SK-N-SH (cell line): ENCODE data around the gene DLG1. TPM values are rescaled to one million over a fixed set of nuclear protein-coding genes. Genes with fewer than 3 reads are reported as not detected.

ENCODE experiments used
- CTCF ChIA-PET: fragments of 300-600, 350-600 bp; formaldehyde crosslinking; extraction: SDS; loops from one replicate; lab custom pipeline; 2021; lab: Yijun Ruan, JAX
- POLR2A ChIA-PET: fragments of 350-600 bp; sonication (Branson Sonifier 250); formaldehyde crosslinking; extraction: SDS; loops from one replicate; lab custom pipeline; 2020; ENCODE audit warnings: antibody characterized with exemption, inconsistent platforms; lab: Yijun Ruan, JAX
- DNase-seq: peaks from one replicate; pipeline ENCODE4 v3.0.0; 2012
- H2AFZ ChIP-seq: fragments of 200-600 bp; sonication (generic); 2 replicates; pipeline ENCODE4 v1.8.1; 2016; ENCODE audit warnings: antibody characterized with exemption, mild to moderate bottlenecking, low read depth
- H3F3A ChIP-seq: fragments of 200-600 bp; sonication (generic); replicated peaks from 2 replicates; pipeline ENCODE3; 2016; ENCODE audit warnings: antibody characterized with exemption, mild to moderate bottlenecking; ENCODE audit not compliant: insufficient read depth
- H3K27ac ChIP-seq, 2 experiments: fragments of 200-500 bp in 1 of 2; fragments of 200-600 bp in 1 of 2; sonication (Bioruptor generic) in 1 of 2; sonication (generic), shearing (Covaris generic) in 1 of 2; 2 replicates each; pipeline versions ENCODE4 v1.5.1 to v1.6.1; 2014 to 2016; ENCODE audit warnings: low read depth in 2 of 2, inconsistent platforms in 1 of 2, low read length in 1 of 2, mild to moderate bottlenecking in 1 of 2, mixed read lengths in 1 of 2
- H3K27me3 ChIP-seq: fragments of 200-600 bp; sonication (generic), shearing (Covaris generic); 2 replicates; pipeline ENCODE4 v1.6.1; 2016; ENCODE audit warnings: mixed run types; ENCODE audit not compliant: insufficient read depth
- H3K36me3 ChIP-seq, 2 experiments: fragments of 200-500 bp in 1 of 2; fragments of 200-600 bp in 1 of 2; sonication (Bioruptor generic) in 1 of 2; sonication (generic) in 1 of 2; replicated peaks in 1 of 2; 2 replicates each; pipeline versions ENCODE3 to v1.5.1; 2014 to 2016; ENCODE audit warnings: low read length in 1 of 2, mild to moderate bottlenecking in 1 of 2; ENCODE audit not compliant: insufficient read depth in 2 of 2, control insufficient read depth in 1 of 2
- H3K4me1 ChIP-seq, 2 experiments: fragments of 200-500 bp in 1 of 2; fragments of 200-600 bp in 1 of 2; sonication (Bioruptor generic) in 1 of 2; sonication (generic), shearing (Covaris generic) in 1 of 2; 2 replicates each; pipeline versions ENCODE4 v1.5.1 to v1.6.1; 2014 to 2016; ENCODE audit warnings: low read depth in 1 of 2, low read length in 1 of 2, mixed run types in 1 of 2; ENCODE audit not compliant: insufficient read depth in 2 of 2, control insufficient read depth in 1 of 2
- H3K4me2 ChIP-seq: fragments of 200-600 bp; sonication (generic), shearing (Covaris generic); 2 replicates; pipeline ENCODE4 v1.6.1; 2017; ENCODE audit warnings: mixed run types
- H3K4me3 ChIP-seq, 2 experiments: fragments of 200-500 bp in 1 of 2; fragments of 200-600 bp in 1 of 2; sonication (Bioruptor generic) in 1 of 2; sonication (generic), shearing (Covaris generic) in 1 of 2; 2 replicates each; pipeline versions ENCODE4 v1.5.1 to v1.8.1; 2014 to 2016; ENCODE audit warnings: low read depth in 2 of 2, inconsistent platforms in 1 of 2, low read length in 1 of 2, mild to moderate bottlenecking in 1 of 2, mixed read lengths in 1 of 2, moderate library complexity in 1 of 2
- H3K79me2 ChIP-seq: fragments of 200-600 bp; sonication (generic); 2 replicates; pipeline ENCODE4 v1.8.1; 2017; ENCODE audit warnings: mild to moderate bottlenecking; ENCODE audit not compliant: insufficient read depth
- H3K9ac ChIP-seq: fragments of 200-600 bp; sonication (generic); 2 replicates; pipeline ENCODE4 v1.6.1; 2017; ENCODE audit warnings: mixed run types
- H3K9me2 ChIP-seq: fragments of 200-600 bp; sonication (generic); 2 replicates; pipeline ENCODE4 v1.6.1; 2017; ENCODE audit warnings: mixed run types
- H3K9me3 ChIP-seq: fragments of 200-600 bp; sonication (generic); 2 replicates; pipeline ENCODE4 v1.6.1; 2017; ENCODE audit warnings: mixed run types, mild to moderate bottlenecking, moderate library complexity
- H4K20me1 ChIP-seq: fragments of 200-600 bp; sonication (generic); 2 replicates; pipeline ENCODE4 v1.6.1; 2017; ENCODE audit warnings: mild to moderate bottlenecking, mixed run types; ENCODE audit not compliant: insufficient read depth
- CHD2 ChIP-seq: fragments of 150-350 bp; IDR thresholded peaks from 2 replicates; pipeline ENCODE4 v1.6.1; 2018; ENCODE audit warnings: low read length; ENCODE audit not compliant: partially characterized antibody
- ELF1 ChIP-seq: IDR thresholded peaks from 2 replicates; pipeline ENCODE4 v1.4.0; 2012
- FOSL2 ChIP-seq: IDR thresholded peaks from 2 replicates; pipeline ENCODE4 v1.4.0; 2012; ENCODE audit warnings: low read depth, mild to moderate bottlenecking, moderate library complexity, borderline replicate concordance
- FOXJ3 ChIP-seq: sonication (generic); formaldehyde crosslinking; IDR thresholded peaks from 2 replicates; pipeline ENCODE4 v1.5.1; 2020; ENCODE audit warnings: mild to moderate bottlenecking, missing genetic modification reagents
- GATA2 ChIP-seq: sonication (generic); formaldehyde crosslinking; IDR thresholded peaks from 2 replicates; pipeline ENCODE4 v1.5.0; 2020; ENCODE audit warnings: mild to moderate bottlenecking, missing genetic modification reagents
- IRF3 ChIP-seq: fragments of 150-350 bp; IDR thresholded peaks from 2 replicates; pipeline ENCODE4 v1.6.1; 2016; ENCODE audit warnings: mild to moderate bottlenecking, low read depth, low read length
- MEF2A ChIP-seq: IDR thresholded peaks from 2 replicates; pipeline ENCODE4 v1.4.0; 2012; ENCODE audit warnings: low read depth, borderline replicate concordance
- MXI1 ChIP-seq: IDR thresholded peaks from 2 replicates; pipeline ENCODE4 v1.6.1; 2012; ENCODE audit warnings: mild to moderate bottlenecking, low read depth, low read length, improper control_type of control experiment
- NFIC ChIP-seq: IDR thresholded peaks from 2 replicates; pipeline ENCODE4 v1.4.0; 2012; ENCODE audit warnings: borderline replicate concordance
- NRF1 ChIP-seq: IDR thresholded peaks from 2 replicates; pipeline ENCODE4 v1.6.1; 2012; ENCODE audit warnings: low read depth, mild to moderate bottlenecking, low read length
- PBX3 ChIP-seq: IDR thresholded peaks from 2 replicates; pipeline ENCODE4; 2012
- RAD21 ChIP-seq: IDR thresholded peaks from 2 replicates; pipeline ENCODE4 v1.6.1; 2012; ENCODE audit warnings: mild to moderate bottlenecking, low read length
- RCOR1 ChIP-seq: fragments of 150-350 bp; IDR thresholded peaks from 2 replicates; pipeline ENCODE4 v1.6.1; 2017; ENCODE audit warnings: antibody characterized with exemption, low read length
- REST ChIP-seq: IDR thresholded peaks from 2 replicates; pipeline ENCODE4 v1.6.1; 2012; ENCODE audit warnings: mild to moderate bottlenecking, low read depth, low read length, moderate library complexity
- RFX5 ChIP-seq: IDR thresholded peaks from 2 replicates; pipeline ENCODE4 v1.6.1; 2012; ENCODE audit warnings: mild to moderate bottlenecking, improper control_type of control experiment, low read length
- SMC3 ChIP-seq: IDR thresholded peaks from 2 replicates; pipeline ENCODE4 v1.6.1; 2012; ENCODE audit warnings: low read depth, low read length, improper control_type of control experiment
- TAF1 ChIP-seq: IDR thresholded peaks from 2 replicates; pipeline ENCODE4 v1.6.1; 2012; ENCODE audit warnings: low read depth, mild to moderate bottlenecking, low read length, moderate library complexity, borderline replicate concordance
- TCF12 ChIP-seq: IDR thresholded peaks from 2 replicates; pipeline ENCODE4 v1.4.0; 2012
- USF1 ChIP-seq: IDR thresholded peaks from 2 replicates; pipeline ENCODE4 v1.4.0; 2012; ENCODE audit warnings: low read depth, borderline replicate concordance
- USF2 ChIP-seq: fragments of 150-350 bp; IDR thresholded peaks from 2 replicates; pipeline ENCODE4 v1.6.1; 2017; ENCODE audit warnings: antibody characterized with exemption, low read length, low read depth, borderline replicate concordance
- YY1 ChIP-seq: IDR thresholded peaks from 2 replicates; pipeline ENCODE4 v1.4.0; 2012; ENCODE audit warnings: low read depth, mild to moderate bottlenecking
- WGBS: methylation state at CpG from one replicate; pipeline ENCODE4 v1.1.6; 2017; ENCODE audit warnings: low lambda C conversion rate; 5-methylcytosine and 5-hydroxymethylcytosine counted together
- polyA plus RNA-seq, 3 experiments: library from polyadenylated mRNA; depleted of rRNA; stranded (reverse); fragments of >200 nt; gene quantifications; 2 replicates each; pipeline ENCODE4 v1.2.3, GENCODE V29; 2012

Gene DLG1
- polyA plus RNA-seq, 1 of the 3 experiments (the other 2 are of a cell fraction) = 16.5 TPM

DNA sequence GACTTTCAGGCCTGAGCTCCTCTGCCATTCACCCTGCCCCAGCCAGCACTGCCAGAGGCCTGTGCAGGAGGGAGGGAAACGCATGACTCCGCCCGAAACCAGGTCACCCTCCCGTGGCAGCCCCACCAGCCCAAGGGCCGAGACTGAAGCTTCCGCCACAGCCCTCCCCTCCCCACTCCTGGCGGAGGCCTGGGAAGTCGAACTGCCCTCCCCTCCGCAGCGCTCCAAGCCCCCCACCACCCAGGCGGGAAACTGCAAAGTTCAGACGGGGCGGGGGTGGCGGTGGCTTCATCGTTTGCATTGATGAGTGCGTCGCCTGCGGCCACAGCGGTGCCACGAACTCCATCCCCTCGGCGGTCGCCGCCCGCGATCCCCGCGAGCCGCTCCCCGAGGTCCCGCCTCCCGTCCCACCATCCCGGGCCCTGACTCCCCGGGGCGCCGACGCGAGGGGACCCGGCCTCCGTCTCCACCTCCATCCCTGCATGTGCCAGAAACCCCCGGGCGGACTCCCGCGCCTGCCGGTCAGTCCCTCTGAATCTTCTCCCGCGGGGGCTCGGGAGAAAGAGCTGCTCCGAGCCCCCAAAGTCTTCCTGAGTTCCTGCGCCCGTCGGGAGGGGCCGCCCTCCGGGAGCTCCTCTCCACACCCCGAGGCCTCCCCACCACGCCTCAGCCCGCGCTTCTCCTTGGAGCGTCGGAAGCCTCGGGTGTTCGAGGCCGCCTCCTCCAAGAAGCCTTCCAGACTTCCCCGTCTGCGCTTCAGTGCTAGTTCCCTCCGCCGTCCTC, 269.5 kb downstream of the DLG1 start (continued):
- TF ChIP-seq MXI1 = no peak
- TF ChIP-seq PBX3 = no peak
- no peak for TF ChIP-seq FOXJ3 (CRISPR knock-in tag)
- no peak for TF ChIP-seq USF1
- TF ChIP-seq MEF2A = no peak
- no peak for TF ChIP-seq IRF3
- TF ChIP-seq ELF1 = no peak
- no peak for TF ChIP-seq CHD2
- no peak for TF ChIP-seq RCOR1
- no peak for TF ChIP-seq RFX5
- TF ChIP-seq GATA2 = no peak
- TF ChIP-seq, all 33 proteins: peak for 0

- peak overlapping the region; percentile 89; the same call in 1 of the 2 replicates for H3K9ac ChIP-seq
- peaks cover 16% of the 10 kb centered on the region for H3F3A ChIP-seq
- 94% methylated on average over 7 of the region's 22 CpGs for WGBS
- H3K4me2 ChIP-seq = peak overlapping the region; percentile 87
- no peaks in the 10 kb centered on the region for H3K27me3 ChIP-seq
- no peaks in the 10 kb centered on the region for H3K36me3 ChIP-seq
- peaks cover 5% of the 10 kb centered on the region; the same call in 1 of the 2 replicates for H3K79me2 ChIP-seq
- H3K9me3 ChIP-seq = no peaks in the 10 kb centered on the region
- no peak overlapping the region for H2AFZ ChIP-seq
- no peak for DNase-seq
- H3K27ac ChIP-seq = no peak overlapping the region; a peak in 1 of 4 replicates
- no peaks in the 10 kb centered on the region for H4K20me1 ChIP-seq
- H3K4me1 ChIP-seq = peaks cover 14 to 33% of the 10 kb centered on the region in 2 experiments; a peak in 3 of 4 replicates
- peak overlapping the region; percentile 63 to 74; a peak in 3 of 4 replicates for H3K4me3 ChIP-seq
- ChIA-PET CTCF (interaction anchor here (1.6 to 7.0 kb wide), 8 partner anchors 11 to 160 kb away, joined by 4 to 81 read pairs (median 18); no protein-coding TSS in a partner anchor), POLR2A (no interaction called here)
- H3K9me2 ChIP-seq = no peaks in the 10 kb centered on the region
- TF ChIP-seq ELF1 = no peak
- TF ChIP-seq SMC3 = no peak
- TF ChIP-seq YY1 = no peak
- no peak for TF ChIP-seq MXI1
- TF ChIP-seq FOSL2 = no peak
- no peak for TF ChIP-seq GATA2
- TF ChIP-seq NRF1 = no peak
- no peak for TF ChIP-seq RAD21
- TF ChIP-seq REST = no peak
- TF ChIP-seq TCF12 = no peak
- no peak for TF ChIP-seq USF2
- no peak for TF ChIP-seq RFX5
- no peak for TF ChIP-seq NFIC
- no peak for TF ChIP-seq TAF1
These were observed 270.3 kb downstream of the DLG1 start for GRCh38 chr3:197027896-197028727.
